ENCODE data around the gene FAM89B.
A peak's percentile ranks its signal among the peaks of the same experiment; 100 is the strongest.

The FAM89B gene

GRCh38 chr11:65610404-65610803, 38.1 kb downstream of the FAM89B start:
- DNase-seq (ENCODE audit: low spot score) = no peak

- no peak for DNase-seq (ENCODE audit: low spot score)
These were observed 38.9 kb downstream of the FAM89B start for GRCh38 chr11:65611028-65611757.

DNA sequence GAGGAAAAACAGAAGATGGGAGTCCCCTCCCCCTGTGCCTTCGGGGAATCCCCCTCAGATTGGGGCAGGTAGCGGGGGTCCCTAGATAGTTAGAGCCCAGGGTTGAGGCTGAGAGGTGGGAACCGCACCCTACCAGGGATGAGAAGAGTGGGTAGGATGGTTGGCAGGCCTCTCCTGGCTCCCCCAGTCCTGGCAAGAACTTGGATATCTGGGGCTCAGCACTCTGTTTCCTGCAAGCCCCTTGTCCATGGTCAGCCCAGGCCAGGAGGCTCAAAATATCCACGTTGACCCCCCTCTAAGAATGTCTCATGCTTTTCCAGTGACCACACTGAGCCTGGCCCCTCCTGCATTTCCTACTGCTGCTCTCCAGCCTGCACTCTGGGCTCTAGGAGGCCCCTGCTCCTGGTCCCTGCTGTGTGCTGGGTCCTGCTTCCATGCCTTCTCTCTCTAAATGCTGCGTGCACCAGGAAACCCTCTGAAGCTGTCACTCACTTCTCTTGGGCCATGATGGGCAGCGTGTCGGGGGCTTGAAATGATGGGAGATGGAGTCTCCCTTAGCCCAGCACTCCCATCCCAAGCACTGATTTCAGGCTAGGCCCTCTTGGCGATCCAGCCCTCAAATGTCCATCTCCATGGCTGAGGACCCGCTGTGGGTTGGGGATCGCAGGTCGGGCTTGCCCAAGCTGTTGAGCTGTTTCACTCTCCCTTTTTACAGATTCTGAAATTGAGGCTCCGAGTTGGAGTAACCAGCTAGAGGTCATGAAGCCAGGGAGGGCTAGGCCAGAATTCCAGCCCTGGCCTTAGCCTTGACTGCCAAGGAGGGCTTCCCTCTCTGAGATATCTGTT, 39.6 kb downstream of the FAM89B start:
- DNase-seq (ENCODE audit: low spot score) = no peak

GRCh38 chr11:65612691-65613090, 40.4 kb downstream of the FAM89B start:
- no peak for DNase-seq (ENCODE audit: low spot score)

GRCh38 chr11:65613091-65613928, 41.0 kb downstream of the FAM89B start:
- no peak for DNase-seq (ENCODE audit: low spot score)

- DNase-seq (ENCODE audit: low spot score) = peak; percentile 100
These were observed 43.1 kb downstream of the FAM89B start, which contains the start of gene PCNX3 for GRCh38 chr11:65615229-65615949. Gene PCNX3 (plus strand): TSS chr11:65615776. CDS start chr11:65616312, 536 bp downstream.

GRCh38 chr11:65615950-65616574, 43.7 kb downstream of the FAM89B start:
- no peak for DNase-seq (ENCODE audit: low spot score)

- no peak for DNase-seq (ENCODE audit: low spot score)
These were observed 44.2 kb downstream of the FAM89B start for GRCh38 chr11:65616575-65617001.

GRCh38 chr11:65617136-65617850, 45.0 kb downstream of the FAM89B start:
- no peak for DNase-seq (ENCODE audit: low spot score)

DNA sequence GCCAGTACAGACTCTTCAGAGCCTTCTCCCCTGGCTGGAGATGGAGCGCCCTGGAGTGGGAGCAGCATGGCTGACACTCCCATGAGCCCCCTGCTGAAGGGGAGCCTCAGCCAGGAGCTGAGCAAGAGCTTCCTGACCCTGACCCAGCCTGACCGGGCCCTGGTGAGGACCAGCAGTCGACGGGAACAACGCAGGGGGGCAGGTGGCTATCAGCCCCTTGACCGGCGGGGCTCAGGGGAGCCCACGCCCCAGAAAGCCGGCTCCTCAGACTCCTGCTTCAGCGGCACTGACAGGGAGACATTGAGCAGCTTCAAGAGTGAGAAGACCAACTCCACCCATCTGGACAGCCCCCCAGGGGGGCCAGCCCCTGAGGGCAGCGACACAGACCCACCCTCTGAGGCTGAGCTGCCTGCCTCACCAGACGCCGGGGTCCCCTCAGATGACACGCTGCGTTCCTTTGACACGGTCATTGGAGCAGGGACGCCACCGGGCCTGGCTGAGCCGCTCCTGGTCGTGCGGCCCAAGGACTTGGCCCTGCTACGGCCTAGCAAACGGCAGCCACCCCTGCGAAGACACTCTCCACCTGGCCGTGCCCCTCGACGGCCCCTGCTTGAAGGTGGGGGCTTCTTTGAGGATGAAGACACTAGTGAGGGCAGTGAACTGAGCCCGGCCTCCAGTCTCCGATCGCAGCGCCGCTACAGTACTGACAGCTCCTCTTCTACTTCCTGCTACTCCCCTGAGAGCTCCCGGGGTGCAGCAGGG, 45.8 kb downstream of the FAM89B start:
- DNase-seq (ENCODE audit: low spot score) = no peak

- DNase-seq (ENCODE audit: low spot score) = no peak
These were observed 46.4 kb downstream of the FAM89B start for GRCh38 chr11:65618763-65619162.

- DNase-seq (ENCODE audit: low spot score) = no peak
These were observed 47.1 kb downstream of the FAM89B start for GRCh38 chr11:65619281-65619928.

DNA sequence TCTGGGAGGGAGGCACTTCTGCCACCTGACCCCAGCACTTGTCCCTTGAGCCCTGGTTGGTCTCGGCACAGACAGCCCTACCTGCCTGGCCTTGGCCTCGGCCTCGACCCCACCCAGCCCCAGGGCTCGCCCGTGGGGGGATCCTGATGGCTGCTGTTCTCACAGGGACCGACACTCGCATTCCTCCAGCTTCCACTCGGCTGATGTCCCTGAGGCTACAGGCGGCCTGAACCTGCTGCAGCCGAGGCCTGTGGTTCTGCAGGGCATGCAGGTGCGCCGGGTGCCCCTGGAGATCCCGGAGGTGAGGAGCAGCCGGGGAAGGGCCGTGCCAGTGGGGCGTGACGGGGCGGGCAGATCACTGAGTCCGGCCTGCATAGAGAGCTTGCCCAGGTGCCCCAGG, 48.3 kb downstream of the FAM89B start:
- DNase-seq (ENCODE audit: low spot score) = no peak

DNA sequence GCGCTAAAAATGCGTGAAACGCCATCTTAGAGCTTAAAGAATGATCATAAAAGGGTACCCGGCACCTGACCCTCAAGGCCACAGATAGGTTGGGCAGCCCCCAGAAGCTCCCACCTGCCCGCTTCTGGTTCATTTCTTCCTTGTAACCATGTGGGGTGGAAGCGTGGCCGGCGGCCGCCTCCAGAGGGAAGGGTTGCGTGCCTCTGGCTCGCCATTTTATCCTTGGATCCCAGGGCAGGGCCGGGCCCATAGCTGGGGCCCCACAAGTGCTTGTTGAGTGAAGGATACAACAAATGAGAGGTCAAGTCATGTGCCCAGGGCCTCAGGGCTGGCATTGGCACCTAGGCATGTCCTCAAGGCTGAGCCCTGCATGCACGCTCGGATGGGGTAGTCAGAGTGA, 49.1 kb downstream of the FAM89B start:
- DNase-seq (ENCODE audit: low spot score) = no peak

DNA sequence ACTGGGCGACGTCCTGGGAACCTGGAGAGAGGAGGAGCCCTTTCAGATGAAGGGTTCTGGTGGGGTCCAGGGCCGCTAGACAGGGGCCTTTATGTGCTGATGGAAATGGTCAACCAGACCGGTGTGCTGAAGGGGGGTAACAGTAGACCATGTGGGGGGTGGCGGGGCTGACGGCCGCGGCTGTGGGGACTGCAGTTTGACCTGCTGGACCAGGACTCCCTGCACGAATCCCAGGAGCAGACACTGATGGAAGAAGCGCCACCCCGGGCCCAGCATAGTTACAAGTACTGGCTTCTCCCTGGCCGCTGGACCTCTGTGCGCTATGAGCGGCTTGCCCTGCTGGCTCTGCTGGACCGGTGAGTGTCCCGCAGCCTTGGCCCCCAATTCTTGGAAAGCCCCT, 49.7 kb downstream of the FAM89B start:
- DNase-seq (ENCODE audit: low spot score) = no peak

DNA sequence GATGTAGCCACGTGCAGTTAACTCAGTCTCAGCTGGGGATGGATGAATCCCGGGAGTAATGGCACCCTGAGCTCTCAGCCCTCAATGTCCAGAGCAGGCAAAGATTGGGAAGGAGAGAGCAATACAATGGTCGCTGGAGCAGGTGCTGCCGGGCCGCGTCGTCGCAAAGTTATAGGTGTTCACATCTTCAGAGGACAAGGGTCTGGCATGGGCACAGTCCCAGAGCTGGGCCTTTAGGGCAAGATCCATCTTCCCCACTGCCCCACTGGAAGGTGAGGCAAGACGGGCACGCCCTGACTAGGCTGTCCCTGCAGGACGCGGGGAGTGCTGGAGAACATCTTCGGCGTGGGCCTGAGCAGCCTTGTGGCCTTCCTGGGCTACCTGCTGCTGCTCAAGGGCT, 50.8 kb downstream of the FAM89B start:
- no peak for DNase-seq (ENCODE audit: low spot score)
